ENCODE measurements around the gene F8.
A peak's percentile ranks its signal among the peaks of the same experiment; 100 is the strongest.

F8 gene

GRCh38 chrX:154812341-154813101 is 210.0 kb downstream of the F8 start:
- no peak for DNase-seq

- DNase-seq: no peak
Observed at GRCh38 chrX:154809939-154810665, 212.4 kb downstream of the F8 start.

- DNase-seq: no peak
Observed at GRCh38 chrX:154806837-154807501, 215.6 kb downstream of the F8 start.

DNA sequence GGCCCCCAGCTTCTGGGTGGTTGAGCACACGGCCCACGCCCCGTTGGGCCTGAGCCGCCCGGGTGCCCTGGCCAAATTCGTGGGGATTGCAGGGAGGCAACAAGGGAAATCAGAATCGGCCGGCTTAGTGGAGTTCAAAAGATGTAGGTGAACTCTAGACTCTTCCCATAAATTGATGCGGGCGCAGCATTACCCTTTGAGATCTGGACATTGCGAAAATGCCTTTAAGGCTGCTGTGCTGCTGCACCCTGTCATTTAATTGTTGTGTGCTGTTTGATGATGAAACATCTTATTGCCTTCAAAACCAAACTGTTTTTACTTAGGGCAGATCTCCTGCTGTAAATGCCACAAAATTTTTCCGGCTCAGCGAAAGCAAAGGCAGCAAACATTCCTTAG is 216.8 kb downstream of the F8 start:
- no peak for DNase-seq

- peak; percentile 73 for DNase-seq
Observed at GRCh38 chrX:154804957-154805695, 217.4 kb downstream of the F8 start, which contains the start of gene MPP1. Gene MPP1, minus strand, starts transcription at chrX:154805485. Its CDS starts 112 bp downstream, at chrX:154805373.

- DNase-seq: no peak
Observed at GRCh38 chrX:154804261-154804956, 218.1 kb downstream of the F8 start.

- DNase-seq: no peak
Observed at GRCh38 chrX:154802947-154803346, 219.6 kb downstream of the F8 start.

- DNase-seq: no peak
Observed at GRCh38 chrX:154800478-154801210, 221.9 kb downstream of the F8 start.

DNA sequence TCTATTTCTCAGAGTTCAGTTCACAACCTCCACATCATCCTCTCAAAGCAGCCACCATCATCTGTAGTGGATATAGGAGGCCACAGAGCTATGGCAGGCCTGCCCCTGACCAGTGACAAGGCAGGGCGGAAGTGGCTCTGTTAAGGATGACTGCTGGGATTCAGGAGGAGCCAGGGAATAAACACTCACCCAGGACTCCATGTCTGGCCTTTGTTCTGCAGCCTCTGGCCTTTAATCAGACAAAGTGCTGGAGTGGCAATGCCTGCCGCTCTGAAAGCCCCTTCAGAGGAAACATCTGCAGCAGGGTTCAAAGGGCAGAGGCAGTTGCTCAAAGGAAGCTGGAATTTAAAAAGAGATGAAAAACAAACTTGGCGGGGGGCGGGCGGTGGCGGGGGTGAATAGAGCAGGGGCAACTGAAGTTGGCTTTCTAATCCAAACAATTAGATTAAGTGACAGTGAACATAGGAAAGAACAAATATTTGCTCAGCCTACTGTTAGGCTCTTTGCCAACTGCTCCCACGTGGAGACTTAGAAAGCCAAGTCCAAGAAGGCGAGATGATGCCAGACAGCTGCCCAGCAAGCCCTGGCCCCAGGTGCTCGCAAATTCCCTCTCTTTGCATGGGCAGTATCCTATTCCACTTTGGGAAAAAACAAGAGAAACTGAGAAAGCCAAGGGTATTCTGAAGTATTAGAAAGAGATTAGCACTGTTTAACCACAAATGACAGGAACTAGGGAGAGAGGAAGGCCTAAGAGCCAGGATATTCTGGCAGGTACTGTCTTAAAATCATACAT is 222.8 kb downstream of the F8 start:
- no peak for DNase-seq

DNA sequence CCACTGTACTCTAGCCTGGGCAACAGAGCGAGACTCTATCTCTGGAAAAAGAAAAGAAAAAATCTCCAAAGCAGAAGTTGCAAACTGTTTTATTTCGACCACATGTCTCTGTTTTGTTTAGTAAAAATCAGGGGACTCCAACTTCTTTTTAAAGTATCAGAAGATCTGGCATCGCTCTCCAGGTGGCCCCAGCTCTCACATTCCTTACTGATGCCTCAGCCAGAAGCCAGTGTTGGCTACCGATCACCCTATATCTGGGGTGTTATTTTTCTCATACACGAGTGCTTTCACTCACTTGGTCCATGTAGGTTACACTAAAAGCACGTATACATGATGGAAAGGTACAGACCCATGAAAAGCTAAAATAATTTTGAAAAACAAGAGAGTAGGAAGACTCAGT is 225.5 kb downstream of the F8 start:
- no peak for DNase-seq

DNA sequence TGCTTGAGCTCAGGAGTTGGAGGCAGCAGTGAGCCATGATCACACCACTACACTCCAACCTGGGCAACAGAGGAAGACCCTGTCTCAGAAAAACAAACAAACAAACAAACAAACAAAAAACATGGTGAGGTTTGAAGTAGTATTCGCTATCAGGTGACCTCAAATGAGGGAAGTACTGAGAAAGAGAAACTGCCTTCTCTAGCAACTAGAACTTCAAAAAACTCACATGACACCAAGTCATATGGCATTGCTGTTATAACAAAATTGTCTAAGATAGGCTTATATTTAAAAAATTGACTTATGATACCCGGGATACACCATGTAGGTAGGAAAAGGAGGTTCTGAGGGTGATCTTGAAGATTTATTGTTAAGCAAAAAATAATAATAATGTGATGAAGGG is 227.5 kb downstream of the F8 start:
- DNase-seq: no peak

DNA sequence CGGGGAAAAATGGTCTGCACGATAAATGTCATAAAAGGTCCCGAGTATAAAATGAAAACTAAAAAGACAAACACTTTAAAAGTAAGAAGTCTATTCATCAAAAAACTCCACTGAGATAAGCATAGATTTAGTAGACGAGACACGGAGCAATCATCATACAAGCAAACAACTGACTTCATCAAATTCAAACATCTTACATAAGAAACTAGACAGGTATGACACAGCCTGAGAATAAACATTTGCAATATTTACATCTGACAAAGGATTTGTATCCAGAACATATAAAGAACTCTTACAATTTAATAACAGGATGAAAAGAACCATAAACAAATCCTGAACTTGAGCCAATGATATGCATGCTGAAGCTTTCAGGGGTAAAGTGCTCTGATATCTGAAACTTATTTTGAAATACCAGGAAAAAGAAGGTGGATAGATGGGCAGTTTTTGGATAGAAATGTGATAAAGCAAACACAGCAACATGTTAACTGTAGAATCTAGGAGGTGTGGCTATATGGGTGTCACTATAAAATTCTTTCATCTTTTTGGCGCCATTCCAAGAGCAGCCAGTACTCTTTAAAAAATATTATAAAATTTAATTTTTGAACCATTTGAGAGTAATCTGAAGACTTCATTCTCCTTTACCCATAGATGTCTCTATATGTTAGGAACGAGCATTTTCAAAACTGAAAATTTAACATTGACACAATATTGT is 229.3 kb downstream of the F8 start:
- DNase-seq: no peak

- DNase-seq: no peak
Observed at GRCh38 chrX:154791939-154792338, 230.6 kb downstream of the F8 start.

DNA sequence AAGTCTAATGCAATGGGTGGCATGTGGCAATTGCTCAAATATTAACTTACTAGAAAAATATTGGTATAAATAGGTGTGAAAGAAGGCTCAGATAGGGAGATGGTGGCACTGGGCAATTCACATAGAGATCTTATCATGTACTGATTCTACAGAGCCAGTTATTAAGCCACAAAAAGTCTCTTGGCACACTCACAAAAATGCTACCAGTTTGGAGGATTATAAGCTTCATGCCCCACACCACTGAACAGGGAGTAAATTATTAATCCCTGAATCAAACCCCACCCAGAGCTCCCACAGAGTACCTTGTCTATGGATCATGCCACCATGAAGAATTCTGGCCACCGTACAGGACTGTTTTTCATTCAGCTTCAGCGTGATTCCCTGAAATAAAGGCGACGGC is 231.1 kb downstream of the F8 start:
- DNase-seq: no peak

Measured in activated CD8-positive, alpha-beta memory T cell treated with anti-CD3 and anti-CD28 coated beads, Interleukin-2, amount 50 U/mL, for 4 hours (primary cell).